ENCODE data around the gene TFCP2L1.
A peak's percentile ranks its signal among the peaks of the same experiment; 100 is the strongest.
"Not testable (repeated sequence)": the region's sequence is repeated elsewhere in the genome, so short reads cannot be mapped to it uniquely, and the experiment has no call there.

The TFCP2L1 gene, protein sequence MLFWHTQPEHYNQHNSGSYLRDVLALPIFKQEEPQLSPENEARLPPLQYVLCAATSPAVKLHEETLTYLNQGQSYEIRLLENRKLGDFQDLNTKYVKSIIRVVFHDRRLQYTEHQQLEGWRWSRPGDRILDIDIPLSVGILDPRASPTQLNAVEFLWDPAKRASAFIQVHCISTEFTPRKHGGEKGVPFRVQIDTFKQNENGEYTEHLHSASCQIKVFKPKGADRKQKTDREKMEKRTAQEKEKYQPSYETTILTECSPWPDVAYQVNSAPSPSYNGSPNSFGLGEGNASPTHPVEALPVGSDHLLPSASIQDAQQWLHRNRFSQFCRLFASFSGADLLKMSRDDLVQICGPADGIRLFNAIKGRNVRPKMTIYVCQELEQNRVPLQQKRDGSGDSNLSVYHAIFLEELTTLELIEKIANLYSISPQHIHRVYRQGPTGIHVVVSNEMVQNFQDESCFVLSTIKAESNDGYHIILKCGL

DNA sequence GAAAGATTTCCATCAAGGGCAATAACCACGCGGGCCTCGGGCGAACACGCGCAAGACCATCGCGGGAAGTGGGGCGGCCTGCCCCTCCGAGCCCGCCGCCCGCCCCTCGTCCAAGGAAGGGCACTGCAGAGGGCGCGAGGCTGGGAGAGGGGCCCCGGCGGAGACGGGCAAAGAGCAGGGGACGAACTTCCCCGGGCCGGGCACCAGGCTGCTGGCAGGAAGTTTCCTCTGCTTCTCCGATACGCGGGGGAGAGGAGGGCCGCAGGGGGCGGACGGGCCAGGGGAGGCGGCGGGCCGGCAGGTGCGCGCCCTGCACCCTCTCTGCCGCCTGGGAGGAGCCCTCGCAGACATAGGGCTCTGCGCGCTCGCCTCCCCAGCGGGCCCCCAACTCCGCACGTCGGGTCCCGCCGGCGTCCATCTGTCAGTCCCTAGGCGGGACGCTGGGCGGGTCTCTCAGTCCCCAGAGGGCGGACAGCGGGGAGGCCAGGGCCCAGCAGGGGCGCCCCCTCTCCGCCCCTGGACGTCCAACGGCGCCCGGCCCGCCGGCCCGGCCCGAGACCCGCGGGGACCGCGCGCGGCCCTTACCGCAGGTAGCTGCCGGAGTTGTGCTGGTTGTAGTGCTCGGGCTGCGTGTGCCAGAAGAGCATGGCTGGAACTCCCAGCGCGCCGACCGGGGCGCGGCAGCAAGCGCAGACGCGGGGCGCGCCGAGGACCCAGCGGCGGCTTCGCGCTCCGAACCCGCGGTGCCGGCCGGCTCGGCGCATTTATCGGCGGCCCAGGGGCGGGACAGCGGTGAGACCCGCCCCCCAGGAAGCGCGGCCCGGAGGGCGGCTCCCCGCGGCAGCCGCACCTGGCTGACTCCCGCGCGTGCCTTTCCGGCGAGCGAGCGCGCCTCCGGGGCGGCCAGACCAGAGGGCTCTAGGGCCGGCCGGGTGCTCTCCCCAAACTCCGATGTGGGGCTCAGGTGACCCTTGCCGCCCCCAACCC, at the start of gene TFCP2L1:
TFCP2L1 (minus strand) TSS at position 740 of the 987 bp plus-strand sequence; CDS start at position 647, 93 bp downstream.
- DNase-seq = peak; percentile 22

DNA sequence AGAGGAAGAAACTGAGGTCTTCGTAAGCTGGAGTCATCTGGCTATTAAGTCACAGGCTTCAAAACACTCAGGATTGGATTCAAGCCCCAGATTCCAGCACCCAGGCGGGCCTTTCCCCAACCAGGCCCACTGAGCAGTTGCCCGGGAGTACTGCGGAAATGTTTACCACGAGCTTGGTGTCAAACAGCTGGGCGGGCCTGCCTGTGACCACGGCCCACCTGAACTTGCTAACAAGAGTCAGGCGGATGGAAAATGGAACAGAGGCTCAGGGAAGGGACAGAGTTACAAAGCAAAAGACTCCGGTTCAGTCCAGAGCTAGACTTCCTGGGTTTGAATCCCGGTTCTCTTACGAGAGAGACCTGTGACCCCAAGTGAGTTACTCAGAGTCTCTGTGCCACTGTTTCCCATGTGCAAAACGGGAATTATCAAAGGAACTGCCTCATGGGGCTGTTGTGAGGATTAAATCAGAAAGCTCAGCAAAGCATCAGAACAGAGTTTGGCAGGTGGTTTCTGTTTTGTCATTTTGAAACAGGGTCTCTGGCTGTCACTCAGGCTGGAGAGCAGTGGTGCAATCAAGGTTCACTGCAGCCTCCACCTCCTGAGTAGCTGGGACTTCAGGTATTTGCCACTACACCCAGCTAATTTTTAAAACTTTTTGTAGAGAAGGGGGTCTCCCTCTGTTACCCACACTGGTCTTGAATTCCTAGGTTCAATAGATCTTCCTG, 49.0 kb upstream of the TFCP2L1 start:
- no peak for DNase-seq

DNA sequence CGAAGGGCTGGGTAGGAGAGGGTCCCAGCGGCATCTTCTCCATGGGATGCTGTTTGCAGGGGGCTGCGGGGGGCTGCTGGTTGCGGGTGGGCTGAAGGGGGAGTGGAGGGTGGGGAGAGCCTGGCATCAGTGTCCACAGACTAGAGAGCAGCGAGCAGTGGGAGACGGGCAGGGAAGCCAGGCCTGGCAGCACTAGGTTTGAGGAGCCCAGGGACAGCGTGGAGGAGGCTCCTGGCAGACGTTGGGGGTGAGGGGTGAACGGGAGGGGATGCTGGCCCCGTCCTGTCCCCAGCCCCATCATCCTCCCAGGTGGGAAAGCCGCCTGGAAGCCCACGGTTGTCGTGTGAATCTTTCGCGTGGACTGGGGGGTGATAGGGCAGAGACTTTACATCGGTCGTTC, 48.2 kb upstream of the TFCP2L1 start:
- no peak for DNase-seq

DNA sequence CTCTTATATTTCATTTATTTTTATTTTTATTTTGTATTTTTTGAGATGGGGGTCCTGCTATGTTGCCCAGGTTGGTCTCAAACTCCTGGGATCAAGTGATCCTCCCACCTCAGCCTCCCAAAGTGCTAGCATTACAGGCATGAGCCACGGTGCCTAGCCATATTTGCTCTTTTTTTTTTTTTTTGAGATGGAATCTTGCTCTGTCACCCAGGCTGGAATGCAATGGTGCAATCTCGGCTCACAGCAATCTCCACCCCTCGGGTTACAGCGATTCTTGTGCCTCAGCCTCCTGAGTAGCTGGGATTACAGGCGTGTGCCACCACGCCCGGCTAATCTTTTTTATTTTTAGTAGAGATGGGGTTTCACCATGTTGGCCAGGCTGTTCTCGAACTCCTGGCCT, 46.3 kb upstream of the TFCP2L1 start:
- DNase-seq = not testable (repeated sequence)

DNA sequence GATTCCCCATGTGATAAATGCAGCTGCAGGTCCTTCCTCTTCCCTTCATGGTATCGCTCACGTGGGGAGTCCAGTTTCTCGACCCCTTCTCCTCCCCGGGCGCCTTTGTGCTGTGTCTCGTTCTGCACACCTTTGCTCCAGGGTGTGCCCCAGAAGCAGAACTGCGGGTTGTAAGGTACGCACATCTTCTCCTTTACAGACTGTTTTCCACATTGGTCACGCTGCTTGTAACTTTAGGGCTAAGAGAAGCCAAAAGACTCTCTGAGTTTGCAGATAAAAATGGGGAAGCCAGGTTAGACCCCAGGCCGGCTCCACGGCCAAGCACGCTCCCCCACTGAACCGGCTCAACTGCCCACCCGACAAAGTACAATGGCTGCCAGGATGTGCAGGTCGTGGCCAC, 45.9 kb upstream of the TFCP2L1 start:
- DNase-seq = no peak

DNA sequence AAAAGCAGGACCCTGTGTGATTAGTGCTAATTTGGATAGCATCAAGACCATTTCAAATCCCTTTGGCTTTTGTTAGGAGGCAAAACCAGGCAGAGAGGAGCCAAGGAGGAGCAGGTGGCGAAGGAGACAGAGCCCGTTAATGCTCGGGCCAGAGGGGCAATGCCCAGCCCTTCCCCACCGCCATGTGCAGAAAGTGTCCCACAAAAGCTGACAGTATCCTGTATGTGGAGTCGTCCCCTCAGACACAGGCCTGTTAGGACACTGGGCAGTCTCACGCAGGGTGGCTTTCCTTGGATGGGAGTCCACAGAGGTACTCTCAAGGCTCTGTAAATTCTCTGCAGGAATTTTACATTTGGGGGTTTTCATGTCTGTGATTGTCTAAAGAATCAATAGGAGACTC, 44.8 kb upstream of the TFCP2L1 start:
- no peak for DNase-seq

DNA sequence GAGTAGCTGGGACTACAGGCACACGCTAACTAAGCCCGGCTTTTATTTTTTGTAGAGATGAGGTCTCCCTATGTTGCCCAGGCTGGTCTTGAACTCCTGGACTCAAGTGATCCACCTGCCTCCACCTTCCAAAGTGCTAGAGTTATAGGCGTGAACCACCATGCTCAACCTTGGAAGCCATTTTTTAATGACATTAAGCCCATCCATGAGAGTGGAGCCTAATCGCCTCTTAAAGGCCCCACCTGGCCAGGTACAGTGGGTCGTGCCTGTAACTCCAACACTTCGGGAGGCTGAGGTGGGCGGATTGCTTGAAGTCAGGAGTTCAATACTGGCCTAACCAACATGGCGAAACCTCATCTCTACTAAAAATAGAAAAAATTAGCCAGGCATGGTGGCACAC, 41.6 kb upstream of the TFCP2L1 start:
- DNase-seq = no peak

DNA sequence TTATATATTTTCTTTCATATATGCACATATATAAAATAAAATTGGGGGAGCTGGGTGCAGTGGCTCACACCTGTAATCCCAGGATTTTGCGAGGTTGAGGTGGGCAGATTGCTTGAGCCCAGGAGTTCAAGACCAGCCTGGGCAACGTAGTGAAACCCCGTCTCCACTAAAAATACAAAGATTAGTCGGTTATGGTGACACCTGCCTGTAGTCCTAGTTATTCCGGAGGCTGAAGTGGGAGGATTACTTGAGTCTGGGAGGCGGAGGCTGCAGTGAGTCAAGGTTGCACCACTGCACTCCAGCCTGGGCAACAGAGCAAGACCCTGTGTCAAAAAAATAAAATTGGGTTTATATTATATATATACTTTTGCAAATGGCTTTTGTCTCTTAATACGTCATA, 39.6 kb upstream of the TFCP2L1 start:
- no peak for DNase-seq

DNA sequence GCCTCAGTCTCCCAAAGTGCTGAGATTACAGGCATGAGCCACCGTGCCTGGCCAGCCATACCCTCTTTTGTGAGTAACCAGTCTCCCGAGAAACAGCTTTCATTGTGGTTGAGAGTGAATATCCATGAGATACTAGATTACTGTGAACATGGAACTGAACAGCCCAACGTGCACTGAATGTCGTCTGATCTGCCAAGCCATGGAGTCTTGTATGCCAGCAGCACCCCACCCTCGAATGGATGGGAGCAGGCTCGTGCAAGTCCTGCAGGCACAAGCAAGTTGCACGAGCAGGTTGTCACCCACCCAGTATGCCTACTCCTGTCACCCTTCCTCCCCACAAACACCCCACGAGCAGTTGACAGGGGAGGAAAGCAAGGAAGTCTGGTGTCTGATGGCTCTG, 36.5 kb upstream of the TFCP2L1 start:
- no peak for DNase-seq

DNA sequence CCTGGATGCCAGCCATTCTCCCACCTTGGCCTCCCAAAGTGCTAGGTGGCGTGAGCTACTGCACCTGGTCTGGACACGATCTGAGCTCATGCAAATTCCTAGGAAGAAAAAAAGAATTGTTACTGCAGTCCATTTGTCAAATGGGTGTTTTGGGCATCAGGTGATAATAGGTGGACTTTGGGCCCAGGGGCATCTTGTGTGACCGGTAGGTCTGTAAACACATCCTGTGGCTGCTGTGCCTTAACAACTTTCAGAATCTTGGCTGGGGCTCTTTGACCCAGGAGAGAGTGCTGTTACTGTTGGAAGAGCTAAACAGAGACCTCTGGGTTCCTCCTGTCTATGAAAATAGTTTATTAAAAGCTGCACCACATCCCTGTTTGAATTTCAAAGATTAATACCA, 34.9 kb upstream of the TFCP2L1 start:
- DNase-seq = no peak

DNA sequence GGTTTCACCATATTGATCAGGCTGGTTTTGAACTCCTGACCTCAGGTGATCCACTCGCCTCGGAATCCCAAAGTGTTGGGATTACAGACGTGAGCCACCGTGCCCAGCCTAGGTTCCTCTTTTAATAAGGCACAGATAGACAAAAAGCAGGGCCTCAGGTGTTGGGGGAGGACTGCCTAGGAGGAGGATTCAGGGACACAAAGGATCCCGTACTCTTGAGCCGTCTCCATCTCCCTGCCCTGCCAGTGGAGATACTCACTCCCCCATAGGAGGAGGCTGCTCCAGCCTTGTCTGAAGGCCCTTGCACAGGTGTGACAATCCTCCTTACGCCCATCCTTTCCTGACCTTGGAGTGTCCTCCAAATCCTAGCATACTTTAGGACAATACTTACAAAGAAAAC, 32.0 kb upstream of the TFCP2L1 start:
- no peak for DNase-seq

DNA sequence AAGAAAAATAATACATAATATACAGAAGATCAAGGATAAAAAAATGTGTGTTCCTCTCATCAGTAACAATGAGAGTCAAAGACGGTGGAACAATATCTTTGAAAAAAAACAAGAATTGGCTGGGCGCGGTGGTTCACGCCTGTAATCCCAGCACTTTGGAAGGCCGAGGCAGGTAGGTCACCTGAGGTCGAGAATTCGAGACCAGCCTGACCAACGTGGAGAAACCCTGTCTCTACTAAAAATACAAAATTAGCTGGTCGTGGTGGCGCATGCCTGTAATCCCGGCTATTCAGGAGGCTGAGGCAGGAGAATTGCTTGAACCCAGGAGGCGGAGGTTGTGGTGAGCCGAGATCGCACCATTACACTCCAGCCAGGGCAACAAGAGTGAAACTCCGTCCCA, 28.7 kb upstream of the TFCP2L1 start:
- not testable (repeated sequence) for DNase-seq

DNA sequence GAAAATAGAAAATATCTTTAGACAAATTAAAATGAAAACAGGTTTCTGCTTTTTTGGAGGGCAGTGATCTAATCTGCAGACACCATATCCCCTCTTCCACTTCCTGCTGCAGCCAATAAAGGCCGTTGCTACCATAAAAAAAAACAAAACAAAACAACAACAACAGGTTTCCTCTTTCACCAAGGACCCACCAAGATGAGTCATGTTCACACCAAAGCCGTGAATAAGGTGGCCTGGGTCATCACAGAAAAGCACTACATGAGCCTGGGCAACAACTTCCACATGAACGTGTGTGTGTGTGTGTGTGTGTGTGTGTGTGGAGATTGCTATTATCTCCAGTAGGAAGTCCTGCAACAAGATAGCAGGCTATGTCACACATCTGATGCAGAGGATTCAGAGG, 24.8 kb upstream of the TFCP2L1 start:
- DNase-seq = no peak

DNA sequence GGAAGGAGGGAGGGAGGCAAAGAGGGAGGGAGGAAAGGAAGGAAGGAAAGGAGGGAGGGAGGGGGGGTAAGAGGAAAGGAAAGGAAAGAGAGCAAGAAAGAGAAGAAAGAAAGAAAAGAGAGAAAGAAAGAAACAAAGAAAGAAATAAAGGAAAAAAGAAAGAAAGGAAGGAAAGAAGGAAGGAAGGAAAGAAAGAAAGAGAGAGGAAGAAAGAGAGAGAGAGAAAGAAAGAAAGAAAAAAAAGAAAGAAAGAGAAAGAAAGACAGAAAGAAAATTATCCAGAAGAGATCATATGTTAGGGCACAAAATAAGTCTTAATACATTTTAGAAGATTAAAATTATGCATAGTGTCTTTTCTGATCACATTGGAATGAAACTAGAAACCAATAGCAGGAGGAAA, 24.3 kb upstream of the TFCP2L1 start:
- DNase-seq = no peak

DNA sequence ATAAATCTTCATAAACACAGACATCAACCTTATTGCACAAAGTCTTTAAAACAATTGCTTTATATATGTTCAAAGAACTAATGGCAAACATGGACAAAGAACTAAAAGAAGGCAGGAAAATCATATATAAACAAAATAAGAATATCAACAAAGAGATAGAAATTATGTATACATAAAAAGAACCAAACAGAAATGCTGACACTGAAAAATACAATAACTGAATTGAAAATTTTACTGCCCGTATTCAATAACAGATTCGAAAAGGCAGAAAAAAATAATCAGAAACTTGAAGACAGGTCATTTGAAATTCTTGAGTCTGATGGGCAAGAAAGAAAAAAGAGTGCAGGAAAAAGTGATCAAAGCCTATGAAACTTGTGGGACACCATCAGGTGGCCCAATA, 22.0 kb upstream of the TFCP2L1 start:
- no peak for DNase-seq

DNA sequence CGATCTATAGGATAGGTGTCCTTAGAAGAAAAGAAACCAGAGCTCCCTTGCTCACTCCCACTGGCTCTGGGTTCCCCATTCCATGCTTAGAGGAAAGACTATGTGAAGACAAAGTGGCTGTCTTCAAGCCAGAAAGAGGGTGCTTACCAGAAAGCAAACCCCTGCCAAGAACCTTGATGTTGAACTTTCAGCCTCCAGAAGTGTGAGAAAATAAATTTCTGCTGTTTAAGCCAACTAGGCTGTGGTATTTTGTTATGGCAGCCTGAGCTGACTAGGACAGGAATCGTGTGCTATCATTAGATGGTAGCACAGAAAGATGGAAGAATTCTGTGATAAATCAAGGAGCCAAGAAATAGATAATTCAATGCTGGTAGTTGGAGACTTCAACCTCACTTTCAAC, 19.9 kb upstream of the TFCP2L1 start:
- no peak for DNase-seq

DNA sequence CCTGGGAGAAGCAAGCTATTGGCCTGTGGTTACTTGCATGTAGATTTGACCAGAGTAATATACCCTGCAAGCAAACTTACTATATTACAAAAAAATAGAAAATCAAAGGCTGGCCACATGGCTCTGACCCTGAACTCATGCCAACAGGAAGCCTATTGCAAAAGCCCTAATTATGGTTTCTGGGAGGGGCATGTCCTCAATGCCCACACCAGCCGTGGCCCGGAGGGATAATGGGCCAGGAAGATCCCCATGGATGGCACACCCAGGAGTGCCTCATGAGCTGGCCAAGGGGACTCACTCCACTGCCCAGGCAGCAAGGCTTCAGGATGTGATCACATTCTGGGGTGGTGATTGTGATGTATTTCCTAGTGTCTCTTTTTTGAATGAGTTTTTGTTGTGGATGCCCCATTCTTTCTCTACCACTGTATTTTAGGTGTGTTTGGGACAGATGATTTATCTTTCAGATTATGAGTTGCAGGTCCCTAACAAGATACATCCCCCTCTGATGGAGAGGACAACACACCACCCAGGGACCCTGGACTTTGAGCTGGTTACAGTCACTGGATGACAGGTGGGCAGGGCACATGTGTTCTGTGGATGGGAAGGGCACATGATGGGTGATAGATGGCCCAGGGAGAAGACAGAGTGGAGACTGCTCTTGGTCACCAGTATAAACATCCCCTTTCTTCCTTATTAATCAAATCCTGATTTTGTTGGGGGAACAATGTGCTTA, 18.7 kb upstream of the TFCP2L1 start:
- no peak for DNase-seq

DNA sequence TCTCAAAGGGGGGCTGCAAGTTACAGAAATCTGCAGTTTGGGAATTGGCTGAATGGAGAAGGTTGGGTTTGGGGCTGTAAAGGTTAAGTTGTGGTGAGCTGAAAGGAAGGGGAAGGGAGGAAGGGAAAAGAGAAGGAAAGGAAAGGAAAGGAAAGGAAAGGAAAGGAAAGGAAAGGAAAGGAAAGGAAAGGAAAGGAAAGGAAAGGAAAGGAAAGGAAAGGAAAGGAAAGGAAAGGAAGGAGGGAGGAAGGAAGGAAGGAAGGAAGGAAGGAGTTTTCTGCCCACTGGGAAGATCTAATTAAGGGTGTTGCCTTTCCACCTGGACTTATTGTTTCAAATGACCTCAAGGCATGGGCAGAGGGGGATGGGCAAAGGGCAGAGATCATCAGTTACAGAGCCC, 16.2 kb upstream of the TFCP2L1 start:
- DNase-seq = not testable (repeated sequence)

DNA sequence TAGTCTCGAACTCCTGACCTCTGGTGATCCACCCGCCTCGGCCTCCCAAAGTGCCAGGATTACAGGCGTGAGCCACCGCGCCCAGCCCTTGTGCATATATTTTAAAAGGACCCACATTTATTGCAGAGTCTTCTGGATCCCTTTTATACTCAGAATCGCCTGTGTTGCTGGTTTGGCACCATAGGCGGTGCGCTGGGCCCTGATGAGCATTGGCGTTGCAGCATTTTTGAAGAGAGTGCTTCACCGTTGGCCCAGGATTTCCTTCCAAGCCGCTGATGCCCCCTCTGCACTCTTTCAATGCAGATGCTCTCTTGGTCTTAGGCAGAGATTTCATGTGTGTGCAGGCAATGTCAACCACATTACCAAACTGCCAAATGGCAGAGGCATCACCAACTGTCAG, 13.5 kb upstream of the TFCP2L1 start:
- no peak for DNase-seq

DNA sequence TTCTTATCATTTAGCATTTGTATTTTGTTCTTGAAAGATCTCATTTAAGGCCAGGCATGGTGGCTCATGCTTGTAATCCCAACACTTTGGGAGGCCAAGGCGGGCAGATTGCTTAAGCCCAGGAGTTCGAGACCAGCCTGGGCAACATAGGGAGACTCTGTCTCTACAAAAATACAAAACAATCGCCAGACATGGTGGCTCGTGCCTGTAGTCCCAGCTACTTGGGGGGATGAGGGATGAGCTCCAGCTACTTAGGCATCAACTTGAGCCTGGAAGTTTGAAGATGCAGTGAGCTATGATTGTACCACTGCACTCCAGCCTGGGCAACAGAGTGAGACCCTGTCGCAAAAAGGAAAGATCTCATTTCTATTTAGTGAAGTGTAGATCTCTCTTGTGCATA, 12.9 kb upstream of the TFCP2L1 start:
- not testable (repeated sequence) for DNase-seq

DNA sequence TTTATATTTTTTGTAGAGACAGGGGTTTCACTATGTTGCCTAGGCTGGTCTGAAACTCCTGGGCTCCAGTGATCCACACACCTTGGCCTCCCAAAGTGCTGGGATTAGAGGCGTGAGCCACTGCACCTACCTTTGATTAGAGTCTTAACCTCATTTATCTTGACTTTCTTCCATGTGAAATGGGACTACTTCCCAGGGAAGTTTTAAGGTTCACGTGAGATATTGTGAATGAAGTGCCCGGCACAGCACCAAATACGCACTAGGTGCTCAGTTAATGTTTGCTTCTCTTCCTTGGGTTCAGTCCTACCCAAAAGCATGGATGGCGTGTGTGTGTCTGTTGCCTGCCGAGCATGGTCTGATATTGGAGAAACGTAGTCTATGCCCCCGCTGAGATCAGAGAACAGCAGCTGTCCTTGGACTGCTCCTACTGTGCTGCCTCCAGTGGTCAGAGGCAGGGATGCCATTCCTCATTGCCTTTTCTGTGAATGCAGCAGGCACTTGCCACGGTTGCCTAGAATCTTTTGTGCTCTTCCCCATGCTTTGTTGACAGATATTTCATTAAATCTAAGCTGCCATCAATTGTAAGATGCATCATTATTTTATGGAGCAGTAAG, 12.3 kb upstream of the TFCP2L1 start:
- DNase-seq = no peak
